Germinal center (tissue), 1 donor: ENCODE data around the gene SMARCB1.

ENCODE experiments used
- DNase-seq: peaks from one replicate; pipeline ENCODE4 v3.0.0; 2012; ENCODE audit warnings: mixed read lengths, low spot score

Gene SMARCB1

GRCh38 chr22:23780146-23780748 lies 6.5 kb upstream of the SMARCB1 start:
- DNase-seq: no peak

GRCh38 chr22:23781065-23781464 lies 5.7 kb upstream of the SMARCB1 start:
- no peak for DNase-seq

GRCh38 chr22:23781511-23782183 lies 5.1 kb upstream of the SMARCB1 start:
- DNase-seq: no peak

DNA sequence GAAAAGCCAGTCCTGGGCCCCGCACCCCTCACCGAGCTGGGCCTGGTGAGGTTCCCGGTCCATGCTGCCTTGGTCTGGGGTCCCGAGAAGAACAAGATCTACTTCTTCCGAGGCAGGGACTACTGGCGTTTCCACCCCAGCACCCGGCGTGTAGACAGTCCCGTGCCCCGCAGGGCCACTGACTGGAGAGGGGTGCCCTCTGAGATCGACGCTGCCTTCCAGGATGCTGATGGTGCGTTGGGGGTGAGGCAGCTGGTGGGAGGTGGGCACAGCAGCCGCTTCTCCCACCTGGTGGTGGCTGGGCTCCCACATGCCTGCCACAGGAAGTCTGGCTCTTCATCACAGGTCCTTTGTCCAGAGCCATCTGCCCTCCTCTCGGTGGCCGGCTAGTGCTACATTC lies 4.5 kb upstream of the SMARCB1 start:
- DNase-seq: no peak

DNA sequence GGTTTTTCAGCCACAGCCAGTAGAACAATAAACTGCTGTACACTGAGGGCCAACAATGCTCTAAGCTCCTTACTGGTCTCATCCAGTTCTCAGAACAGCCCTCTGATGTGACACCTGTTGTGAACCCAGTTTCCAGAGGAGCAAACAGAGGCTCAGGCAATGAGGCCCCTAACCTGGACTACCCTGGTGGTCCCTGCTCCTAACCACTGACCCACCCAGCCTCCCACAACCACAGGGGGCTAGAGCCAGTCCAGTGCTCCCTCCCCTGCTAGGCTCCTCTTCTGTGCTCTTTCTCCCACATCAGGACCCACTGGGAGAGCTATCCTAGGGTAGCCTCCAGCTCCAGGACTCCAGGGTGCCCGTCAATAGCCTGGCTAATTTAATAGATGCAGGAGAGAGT lies 4.1 kb upstream of the SMARCB1 start:
- DNase-seq: no peak

DNA sequence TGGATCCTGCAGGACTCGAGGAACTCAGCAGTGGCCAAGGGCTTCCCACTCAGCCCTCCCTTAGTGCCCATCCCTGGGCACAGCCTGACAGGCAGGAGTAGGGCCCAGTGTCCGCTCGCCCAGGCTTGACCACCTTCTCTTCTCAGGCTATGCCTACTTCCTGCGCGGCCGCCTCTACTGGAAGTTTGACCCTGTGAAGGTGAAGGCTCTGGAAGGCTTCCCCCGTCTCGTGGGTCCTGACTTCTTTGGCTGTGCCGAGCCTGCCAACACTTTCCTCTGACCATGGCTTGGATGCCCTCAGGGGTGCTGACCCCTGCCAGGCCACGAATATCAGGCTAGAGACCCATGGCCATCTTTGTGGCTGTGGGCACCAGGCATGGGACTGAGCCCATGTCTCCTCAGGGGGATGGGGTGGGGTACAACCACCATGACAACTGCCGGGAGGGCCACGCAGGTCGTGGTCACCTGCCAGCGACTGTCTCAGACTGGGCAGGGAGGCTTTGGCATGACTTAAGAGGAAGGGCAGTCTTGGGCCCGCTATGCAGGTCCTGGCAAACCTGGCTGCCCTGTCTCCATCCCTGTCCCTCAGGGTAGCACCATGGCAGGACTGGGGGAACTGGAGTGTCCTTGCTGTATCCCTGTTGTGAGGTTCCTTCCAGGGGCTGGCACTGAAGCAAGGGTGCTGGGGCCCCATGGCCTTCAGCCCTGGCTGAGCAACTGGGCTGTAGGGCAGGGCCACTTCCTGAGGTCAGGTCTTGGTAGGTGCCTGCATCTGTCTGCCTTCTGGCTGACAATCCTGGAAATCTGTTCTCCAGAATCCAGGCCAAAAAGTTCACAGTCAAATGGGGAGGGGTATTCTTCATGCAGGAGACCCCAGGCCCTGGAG lies 3.3 kb upstream of the SMARCB1 start:
- DNase-seq: no peak

GRCh38 chr22:23784215-23784732 lies 2.5 kb upstream of the SMARCB1 start:
- no peak for DNase-seq

DNA sequence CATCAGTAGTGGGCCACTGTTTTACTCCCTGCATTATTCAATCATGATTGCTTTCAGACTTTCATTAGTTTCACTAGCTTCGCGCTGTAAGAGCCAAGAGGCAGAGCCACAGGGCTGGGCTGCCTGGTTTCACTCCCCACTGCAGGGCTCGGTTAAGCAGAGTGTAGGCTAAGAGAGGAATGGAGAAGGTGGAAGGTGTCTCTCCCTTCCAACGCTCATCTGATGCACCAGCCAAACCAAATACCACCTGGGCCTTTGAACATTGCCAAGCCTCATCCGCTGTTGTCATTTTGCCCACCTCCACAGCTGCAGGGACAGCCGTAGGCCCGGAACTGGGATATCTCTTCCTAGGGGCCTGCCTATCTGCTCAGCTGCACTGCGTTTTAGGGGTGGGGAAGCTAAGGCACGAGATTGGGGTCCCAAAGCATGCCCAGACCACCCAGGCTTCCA lies 480 bp upstream of the SMARCB1 start:
- DNase-seq: no peak

DNA sequence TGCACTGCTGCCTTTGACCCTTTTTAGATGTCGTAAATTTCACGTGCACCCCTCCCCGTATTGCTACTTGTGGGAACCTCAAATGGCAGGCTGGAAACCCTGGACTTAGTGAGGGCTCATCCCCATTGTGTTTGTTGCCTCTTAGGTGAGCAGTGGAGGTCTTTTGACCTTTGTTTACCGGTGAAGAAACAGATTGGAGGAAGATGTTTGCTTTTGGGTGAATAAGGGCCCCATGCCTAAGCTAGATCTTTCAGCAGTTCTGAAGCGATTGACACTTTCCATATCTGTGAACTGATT lies 782 bp downstream of the SMARCB1 start:
- DNase-seq: no peak

DNA sequence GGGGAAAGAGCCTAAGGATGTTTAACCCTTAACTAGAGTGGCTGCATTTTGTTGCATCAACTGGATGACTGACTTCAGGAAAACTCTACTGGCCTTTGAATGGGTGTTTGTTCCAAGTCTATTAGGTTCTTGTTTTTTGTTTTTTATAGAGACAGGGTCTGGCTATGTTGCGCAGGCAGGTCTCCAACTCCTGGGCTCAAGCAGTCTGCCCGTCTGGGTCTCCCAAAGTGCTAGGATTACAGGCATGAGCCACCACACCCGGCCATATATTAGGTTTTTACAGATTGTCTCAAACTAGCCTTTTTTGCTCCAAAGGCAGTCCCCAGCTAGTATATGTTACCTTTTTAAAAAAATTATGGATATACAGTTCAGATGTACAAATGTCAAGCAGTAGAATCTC lies 1.1 kb downstream of the SMARCB1 start:
- no peak for DNase-seq

- DNase-seq: no peak
Measured at GRCh38 chr22:23789121-23789520, 2.4 kb downstream of the SMARCB1 start.

DNA sequence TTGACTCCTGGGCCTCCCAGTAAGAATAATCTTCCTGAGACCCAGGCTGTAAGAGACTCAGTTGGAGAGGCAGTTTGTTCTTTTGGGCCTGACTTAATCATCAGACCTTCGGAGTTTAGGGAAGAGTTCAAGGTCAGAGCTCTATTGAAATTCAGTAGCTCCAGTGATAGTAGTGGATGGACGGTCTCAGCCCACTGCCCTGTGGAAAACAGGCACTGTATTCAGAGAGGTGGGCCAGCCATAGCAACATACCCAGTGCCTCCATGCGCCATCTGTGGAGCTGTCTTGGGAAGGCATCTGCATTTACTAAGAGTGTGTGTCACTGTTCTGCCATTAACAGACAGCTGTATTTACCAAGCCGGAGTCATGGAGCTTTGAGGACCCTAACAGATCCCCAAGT lies 2.9 kb downstream of the SMARCB1 start:
- no peak for DNase-seq

- no peak for DNase-seq
Measured at GRCh38 chr22:23790819-23791737, 4.3 kb downstream of the SMARCB1 start.

- no peak for DNase-seq
Measured at GRCh38 chr22:23791738-23792645, 5.2 kb downstream of the SMARCB1 start.

- DNase-seq: no peak
Measured at GRCh38 chr22:23793326-23793725, 6.6 kb downstream of the SMARCB1 start.

- DNase-seq: no peak
Measured at GRCh38 chr22:23796461-23796860, 9.7 kb downstream of the SMARCB1 start.

DNA sequence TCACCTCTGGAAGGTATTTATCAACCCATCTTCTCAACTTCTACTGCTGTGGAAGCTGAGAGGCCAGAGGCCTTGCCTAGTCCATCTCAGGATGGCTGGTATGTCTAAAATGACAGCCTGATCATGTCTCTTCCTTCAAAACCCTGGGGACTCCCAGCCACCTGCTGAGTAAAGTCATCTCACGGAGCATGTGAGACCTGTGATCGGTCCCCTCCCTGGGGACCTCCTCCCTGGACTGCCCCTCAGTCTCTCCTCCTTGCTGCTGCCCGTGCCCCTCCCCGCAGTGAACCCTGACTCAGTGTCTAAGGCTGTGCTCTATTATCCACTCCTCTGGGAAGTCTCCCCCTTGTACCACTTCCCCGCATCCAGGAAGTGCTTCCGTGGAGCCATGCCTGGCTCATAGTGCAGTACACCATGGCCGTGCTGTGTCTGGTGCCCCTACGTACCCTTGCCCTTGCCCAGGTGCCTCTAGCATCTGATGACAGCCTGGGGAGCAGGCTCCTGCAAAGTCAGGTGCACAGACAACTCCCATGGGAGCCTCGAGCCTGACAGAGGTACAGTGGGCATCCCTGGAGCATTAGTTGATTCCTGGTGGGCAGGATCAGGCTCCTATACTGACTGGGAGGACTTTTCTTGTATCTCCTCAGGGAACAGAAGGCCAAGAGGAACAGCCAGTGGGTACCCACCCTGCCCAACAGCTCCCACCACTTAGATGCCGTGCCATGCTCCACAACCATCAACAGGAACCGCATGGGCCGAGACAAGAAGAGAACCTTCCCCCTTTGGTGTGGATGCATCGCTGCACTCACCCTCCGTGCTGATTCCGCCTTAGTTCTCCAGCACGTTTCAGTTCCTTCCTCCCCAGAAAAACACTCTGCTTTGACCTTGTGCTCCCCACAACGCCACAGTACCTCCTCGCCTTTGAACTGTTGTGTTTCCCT lies 13.8 kb downstream of the SMARCB1 start:
- peak; percentile 77 for DNase-seq

DNA sequence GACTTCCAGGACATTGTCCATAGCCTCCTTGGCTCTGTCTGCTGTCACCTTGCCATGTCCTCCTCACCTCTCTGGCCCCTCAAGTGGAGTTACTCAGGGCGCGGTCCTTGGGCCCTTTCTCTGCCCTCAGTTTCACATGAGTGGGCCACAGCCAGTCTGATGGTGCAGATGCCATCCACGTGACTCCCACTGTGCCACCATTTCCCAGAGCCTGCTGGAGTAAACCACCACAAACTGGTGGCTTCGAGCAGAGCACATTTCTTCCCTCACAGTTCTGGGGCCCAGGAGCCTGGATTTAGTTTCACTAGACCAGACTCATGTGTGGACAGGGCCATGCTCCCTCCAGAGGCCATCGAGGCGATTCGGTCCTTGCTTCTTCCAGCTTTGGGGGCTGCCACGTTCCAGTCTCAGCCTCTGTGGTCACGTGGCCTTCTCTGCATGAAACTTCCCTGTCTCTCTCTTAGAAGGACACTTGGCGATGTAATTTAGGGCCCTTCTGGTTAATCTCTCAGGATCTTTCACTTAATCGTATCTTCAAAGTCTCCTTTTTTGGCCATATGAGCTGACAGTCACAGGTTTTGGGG lies 14.6 kb downstream of the SMARCB1 start:
- peak; percentile 40 for DNase-seq

DNA sequence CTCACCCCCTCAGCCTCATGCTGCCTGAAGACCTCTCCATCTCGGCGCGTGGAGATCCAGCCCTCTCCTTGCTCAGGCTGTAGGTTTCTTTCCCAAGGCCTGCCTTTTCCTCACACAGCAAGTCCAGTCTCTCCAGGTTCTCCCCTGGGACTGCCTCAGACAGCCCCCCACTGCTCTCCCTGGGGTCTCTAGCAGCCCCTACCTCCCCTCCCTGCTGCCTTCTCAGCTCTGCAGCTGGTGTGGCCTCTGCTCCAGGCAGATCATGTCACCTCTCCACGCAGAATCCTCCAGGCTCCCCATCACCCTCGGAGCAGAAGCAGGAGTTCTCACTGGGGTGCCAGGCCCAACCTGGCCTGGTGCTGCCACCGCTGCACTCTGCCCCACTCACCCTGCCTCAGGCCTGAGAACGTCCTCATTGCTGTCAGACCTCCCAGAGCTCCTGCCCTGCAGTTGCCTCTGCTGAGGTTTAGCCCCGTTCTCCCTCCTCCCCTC lies 15.2 kb downstream of the SMARCB1 start:
- no peak for DNase-seq
